Stimulated activated effector memory CD8-positive, alpha-beta T cell treated with anti-CD3 and anti-CD28 coated beads, Interleukin-12 subunit alpha, Interleukin-12 subunit beta, amount 100 ng/mL, for 72 hours (primary cell): ENCODE results near the gene SIAH1.
A peak's percentile ranks its signal among the peaks of the same experiment; 100 is the strongest.
"Not testable (repeated sequence)": the region's sequence is repeated elsewhere in the genome, so short reads cannot be mapped to it uniquely, and the experiment has no call there.

Source experiments
- ATAC-seq: fragments of 150-1000 bp; cut with Tn5 transposase; 2 replicates; pipeline ENCODE4 v1.10.0; 2021
- DNase-seq, 2 donors: peaks; one replicate each; pipeline ENCODE4 v3.0.0; 2021 to 2022; ENCODE audit warnings: low spot score in 2 of 2
- H3K27ac Mint-ChIP-seq: one replicate; pipeline ENCODE4 v1.8.0; 2022; ENCODE audit warnings: mild to moderate bottlenecking, mixed read lengths
- H3K36me3 Mint-ChIP-seq: one replicate; pipeline ENCODE4 v1.8.0; 2022; ENCODE audit warnings: mild to moderate bottlenecking, mixed read lengths
- H3K4me1 Mint-ChIP-seq: one replicate; pipeline ENCODE4 v1.8.0; 2022; ENCODE audit warnings: mixed read lengths
- H3K4me3 Mint-ChIP-seq: one replicate; pipeline ENCODE4 v1.8.0; 2022; ENCODE audit warnings: mild to moderate bottlenecking, mixed read lengths
- H3K9me3 Mint-ChIP-seq: one replicate; pipeline ENCODE4 v1.8.0; 2022; ENCODE audit warnings: mixed read lengths

The SIAH1 gene

DNA sequence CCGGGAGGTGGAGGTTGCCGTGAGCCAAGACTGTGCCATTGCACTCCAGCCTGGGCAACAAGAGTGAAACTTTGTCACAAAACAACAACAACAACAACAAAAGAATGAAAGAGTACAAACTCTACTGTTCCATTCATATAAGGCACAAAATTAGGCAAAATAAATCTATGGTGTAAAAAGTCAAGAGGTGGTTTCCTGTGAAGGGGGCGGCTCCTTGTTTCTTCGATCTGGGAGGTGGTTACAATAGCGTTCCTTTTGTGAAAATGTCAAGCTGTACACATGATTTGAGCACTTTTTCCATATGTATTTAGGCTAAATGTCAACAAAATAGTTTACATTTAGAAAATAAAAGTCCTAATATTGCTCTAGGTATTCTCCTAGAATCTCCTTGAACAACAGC, 6.9 kb downstream of the SIAH1 start:
- H3K36me3 Mint-ChIP-seq: peaks cover 4% of the 10 kb centered on the region
- no peak overlapping the region for H3K4me3 Mint-ChIP-seq
- no peak overlapping the region for H3K27ac Mint-ChIP-seq
- H3K4me1 Mint-ChIP-seq: peaks cover 29% of the 10 kb centered on the region
- no peak for ATAC-seq
- no peak for DNase-seq
- no peaks in the 10 kb centered on the region for H3K9me3 Mint-ChIP-seq

- not testable (repeated sequence) for H3K27ac Mint-ChIP-seq, H3K9me3 Mint-ChIP-seq, H3K36me3 Mint-ChIP-seq, H3K4me3 Mint-ChIP-seq, DNase-seq, ATAC-seq
- peaks cover 26% of the 10 kb centered on the region for H3K4me1 Mint-ChIP-seq
Measured at GRCh38 chr16:48377301-48377700, 7.9 kb downstream of the SIAH1 start.

GRCh38 chr16:48374255-48374654, 11.0 kb downstream of the SIAH1 start:
- Mint-ChIP-seq H3K36me3 (no peaks in the 10 kb centered on the region), H3K4me1 (peaks cover 10% of the 10 kb centered on the region), H3K9me3 (no peaks in the 10 kb centered on the region), H3K4me3 (no peak overlapping the region), H3K27ac (no peak overlapping the region)
- ATAC-seq: no peak
- no peak for DNase-seq

DNA sequence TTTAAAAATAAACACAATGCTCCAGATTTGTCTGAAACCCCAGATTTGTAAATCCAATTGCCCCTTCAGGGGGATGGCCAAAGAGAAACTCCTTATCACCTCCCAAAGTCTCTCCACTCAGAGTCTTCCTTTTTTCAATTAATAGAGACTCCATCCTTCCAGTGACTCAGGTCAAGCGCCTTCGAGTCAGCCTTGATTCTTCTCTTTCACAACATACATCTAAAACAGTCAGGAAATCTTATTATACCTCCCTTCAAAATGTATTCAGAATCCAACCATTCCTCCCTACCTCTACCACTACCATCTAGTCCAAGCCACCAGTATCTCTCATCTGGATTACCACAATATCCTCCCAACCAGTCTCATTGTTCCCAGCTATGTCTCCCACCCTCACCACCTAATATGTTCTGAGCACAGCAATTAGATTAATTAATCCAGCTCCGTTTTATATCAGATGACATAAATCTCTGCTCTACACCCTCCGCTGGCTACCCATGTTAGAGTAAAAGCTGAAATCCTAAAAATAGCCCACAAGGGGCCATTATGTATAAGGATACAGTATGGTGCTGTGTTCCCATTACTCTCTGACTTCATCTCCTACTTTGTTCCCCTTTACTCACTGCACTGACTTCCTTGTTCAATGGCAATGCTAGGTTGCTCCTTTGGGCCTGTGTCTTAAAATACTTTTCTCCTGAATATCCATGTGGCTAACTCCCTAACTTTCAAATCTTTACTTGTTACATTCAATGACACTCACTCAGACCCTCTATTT, 11.8 kb downstream of the SIAH1 start:
- Mint-ChIP-seq H3K4me3 (no peak overlapping the region), H3K27ac (no peak overlapping the region), H3K36me3 (no peaks in the 10 kb centered on the region), H3K4me1 (peaks cover 2% of the 10 kb centered on the region), H3K9me3 (no peaks in the 10 kb centered on the region)
- DNase-seq: no peak
- no peak for ATAC-seq

- ATAC-seq: no peak
- peaks cover under 1% of the 10 kb centered on the region for H3K4me1 Mint-ChIP-seq
- no peaks in the 10 kb centered on the region for H3K36me3 Mint-ChIP-seq
- H3K4me3 Mint-ChIP-seq: no peak overlapping the region
- no peak overlapping the region for H3K27ac Mint-ChIP-seq
- no peaks in the 10 kb centered on the region for H3K9me3 Mint-ChIP-seq
- no peak for DNase-seq
Measured at GRCh38 chr16:48372744-48373143, 12.5 kb downstream of the SIAH1 start.

DNA sequence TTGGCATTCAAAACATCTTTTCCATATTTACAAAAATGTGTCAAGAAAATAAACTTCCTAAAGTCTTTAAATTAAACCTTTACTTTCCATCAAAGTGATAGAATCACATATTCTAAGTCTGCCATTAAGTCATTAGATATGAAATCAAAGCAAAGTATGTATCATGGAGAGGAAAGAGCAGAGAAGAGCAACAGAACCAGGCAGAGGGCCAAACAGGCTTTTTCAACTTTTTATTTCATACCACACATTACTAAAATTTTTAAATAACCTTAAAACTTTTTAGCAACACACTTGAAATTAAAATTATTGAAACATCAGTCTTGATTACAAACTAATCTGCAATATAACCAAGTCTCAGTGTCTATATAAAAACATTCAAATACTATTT, 13.8 kb downstream of the SIAH1 start:
- no peaks in the 10 kb centered on the region for H3K9me3 Mint-ChIP-seq
- H3K36me3 Mint-ChIP-seq: no peaks in the 10 kb centered on the region
- DNase-seq: no peak
- no peak for ATAC-seq
- H3K4me1 Mint-ChIP-seq: peaks cover 14% of the 10 kb centered on the region
- no peak overlapping the region for H3K4me3 Mint-ChIP-seq
- no peak overlapping the region for H3K27ac Mint-ChIP-seq

DNA sequence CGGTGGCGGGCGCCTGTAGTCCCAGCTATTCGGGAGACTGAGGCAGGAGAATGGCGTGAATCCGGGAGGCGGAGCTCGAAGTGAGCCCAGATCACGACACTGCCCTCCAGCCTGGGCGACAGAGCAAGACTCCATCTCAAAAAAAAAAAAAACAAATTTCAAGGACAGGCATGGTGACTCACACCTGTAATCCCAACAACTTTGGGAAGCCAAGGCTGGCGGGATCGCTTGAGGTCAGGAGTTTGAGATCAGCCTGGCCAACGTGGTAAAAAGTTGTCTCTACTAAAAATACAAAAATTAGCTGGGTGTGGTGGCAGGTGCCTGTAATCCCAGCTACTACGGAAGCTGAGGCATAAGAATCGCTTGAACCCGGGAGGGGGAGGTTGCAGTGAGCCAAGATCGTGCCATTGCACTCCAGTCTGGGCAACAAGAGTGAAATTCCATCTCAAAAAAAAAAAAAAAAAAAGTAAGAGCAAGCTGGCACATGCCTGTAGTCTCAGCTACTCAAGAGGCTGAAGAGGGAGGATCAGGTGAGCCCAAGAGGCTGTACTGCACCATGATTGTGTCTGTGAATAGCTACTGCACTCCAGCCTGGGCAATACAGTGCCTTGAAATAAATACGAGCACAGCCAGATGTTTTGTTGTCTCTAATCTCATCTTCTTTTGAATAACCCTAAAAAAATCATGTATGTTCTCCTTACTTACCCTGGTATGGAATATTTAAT, 14.4 kb downstream of the SIAH1 start:
- not testable (repeated sequence) for H3K4me3 Mint-ChIP-seq, H3K36me3 Mint-ChIP-seq, ATAC-seq, H3K27ac Mint-ChIP-seq, DNase-seq, H3K9me3 Mint-ChIP-seq
- peaks cover 18% of the 10 kb centered on the region for H3K4me1 Mint-ChIP-seq

- DNase-seq: no peak
Measured at GRCh38 chr16:48370229-48370628, 15.0 kb downstream of the SIAH1 start.

GRCh38 chr16:48369765-48370164, 15.4 kb downstream of the SIAH1 start:
- ATAC-seq: no peak
- no peaks in the 10 kb centered on the region for H3K9me3 Mint-ChIP-seq
- H3K4me3 Mint-ChIP-seq: no peak overlapping the region
- no peak for DNase-seq
- H3K27ac Mint-ChIP-seq: no peak overlapping the region
- H3K4me1 Mint-ChIP-seq: peaks cover 29% of the 10 kb centered on the region
- no peaks in the 10 kb centered on the region for H3K36me3 Mint-ChIP-seq

More at GRCh38 chr16:48370229-48370628, 15.0 kb downstream of the SIAH1 start:
- Mint-ChIP-seq H3K36me3 (no peaks in the 10 kb centered on the region), H3K27ac (no peak overlapping the region), H3K9me3 (no peaks in the 10 kb centered on the region), H3K4me1 (peaks cover 24% of the 10 kb centered on the region), H3K4me3 (no peak overlapping the region)
- ATAC-seq: no peak

DNA sequence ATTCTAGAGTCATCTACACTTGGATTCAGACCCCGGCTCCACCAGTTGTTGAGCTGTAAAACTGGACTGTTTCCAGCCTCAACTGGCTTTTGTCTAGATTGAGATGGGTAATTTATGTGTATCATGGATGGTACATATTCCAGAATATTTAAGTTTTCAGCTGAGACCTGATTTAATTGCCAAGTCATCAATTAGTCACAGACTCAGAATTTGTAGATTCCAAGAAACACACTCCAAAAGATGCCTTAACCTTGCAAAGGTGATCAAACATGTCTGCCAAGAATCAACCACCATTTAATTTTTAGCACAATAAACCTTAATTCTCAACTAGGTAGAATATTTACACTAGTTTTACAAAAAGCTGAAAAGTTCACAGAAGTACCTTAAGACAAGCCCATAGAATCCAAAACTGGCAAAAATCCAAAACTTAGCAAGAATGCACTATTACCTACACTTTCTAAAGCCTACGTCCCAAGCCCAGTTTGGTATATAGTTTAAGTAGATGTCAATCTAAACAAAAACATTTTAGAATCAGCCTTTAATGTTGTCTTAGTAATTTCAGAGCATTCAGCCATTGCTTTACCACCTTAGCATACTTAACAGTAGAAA, 17.7 kb downstream of the SIAH1 start:
- ATAC-seq (no peak), DNase-seq (no peak)
- Mint-ChIP-seq H3K9me3 (no peaks in the 10 kb centered on the region), H3K4me1 (peaks cover 30% of the 10 kb centered on the region), H3K27ac (peak overlapping the region; percentile 96), H3K36me3 (peaks cover 2% of the 10 kb centered on the region), H3K4me3 (peak overlapping the region; percentile 75)

GRCh38 chr16:48366165-48367093, 18.8 kb downstream of the SIAH1 start:
- peak; percentile 35 to 76 for DNase-seq
- H3K4me3 Mint-ChIP-seq: peak overlapping the region; percentile 75
- peak overlapping the region; percentile 96 for H3K27ac Mint-ChIP-seq
- peak; percentile 86 for ATAC-seq
- H3K9me3 Mint-ChIP-seq: no peaks in the 10 kb centered on the region
- peaks cover 13% of the 10 kb centered on the region for H3K36me3 Mint-ChIP-seq
- H3K4me1 Mint-ChIP-seq: peaks cover 30% of the 10 kb centered on the region

- H3K4me3 Mint-ChIP-seq: peak overlapping the region; percentile 75
- peaks cover 30% of the 10 kb centered on the region for H3K4me1 Mint-ChIP-seq
- H3K9me3 Mint-ChIP-seq: no peaks in the 10 kb centered on the region
- peak; percentile 70 to 87 for DNase-seq
- peaks cover 21% of the 10 kb centered on the region for H3K36me3 Mint-ChIP-seq
- peak; percentile 98 for ATAC-seq
- H3K27ac Mint-ChIP-seq: peak overlapping the region; percentile 96
Measured at GRCh38 chr16:48365601-48366164, 19.5 kb downstream of the SIAH1 start.

- peaks cover 25% of the 10 kb centered on the region for H3K36me3 Mint-ChIP-seq
- no peaks in the 10 kb centered on the region for H3K9me3 Mint-ChIP-seq
- DNase-seq (no peak), ATAC-seq (no peak)
- peak overlapping the region; percentile 75 for H3K4me3 Mint-ChIP-seq
- H3K27ac Mint-ChIP-seq: peak overlapping the region; percentile 96
- peaks cover 30% of the 10 kb centered on the region for H3K4me1 Mint-ChIP-seq
Measured at GRCh38 chr16:48365025-48365600, 20.1 kb downstream of the SIAH1 start.

- Mint-ChIP-seq H3K36me3 (peaks cover 38% of the 10 kb centered on the region), H3K4me3 (no peak overlapping the region), H3K9me3 (no peaks in the 10 kb centered on the region), H3K4me1 (peaks cover 19% of the 10 kb centered on the region), H3K27ac (no peak overlapping the region)
- ATAC-seq: no peak
- no peak for DNase-seq
Measured at GRCh38 chr16:48361540-48362144, 23.6 kb downstream of the SIAH1 start.
